GM12801 (cell line): ENCODE measurements around the gene LYPD4.

ENCODE experiments used
- TF ChIP-seq, protein P1 (sequence below): IDR thresholded peaks from one replicate; pipeline ENCODE4 v1.5.1; 2011; ENCODE audit warnings: control low read depth; ENCODE audit not compliant: insufficient read length; ENCODE audit errors: extremely low read depth

The LYPD4 gene

DNA sequence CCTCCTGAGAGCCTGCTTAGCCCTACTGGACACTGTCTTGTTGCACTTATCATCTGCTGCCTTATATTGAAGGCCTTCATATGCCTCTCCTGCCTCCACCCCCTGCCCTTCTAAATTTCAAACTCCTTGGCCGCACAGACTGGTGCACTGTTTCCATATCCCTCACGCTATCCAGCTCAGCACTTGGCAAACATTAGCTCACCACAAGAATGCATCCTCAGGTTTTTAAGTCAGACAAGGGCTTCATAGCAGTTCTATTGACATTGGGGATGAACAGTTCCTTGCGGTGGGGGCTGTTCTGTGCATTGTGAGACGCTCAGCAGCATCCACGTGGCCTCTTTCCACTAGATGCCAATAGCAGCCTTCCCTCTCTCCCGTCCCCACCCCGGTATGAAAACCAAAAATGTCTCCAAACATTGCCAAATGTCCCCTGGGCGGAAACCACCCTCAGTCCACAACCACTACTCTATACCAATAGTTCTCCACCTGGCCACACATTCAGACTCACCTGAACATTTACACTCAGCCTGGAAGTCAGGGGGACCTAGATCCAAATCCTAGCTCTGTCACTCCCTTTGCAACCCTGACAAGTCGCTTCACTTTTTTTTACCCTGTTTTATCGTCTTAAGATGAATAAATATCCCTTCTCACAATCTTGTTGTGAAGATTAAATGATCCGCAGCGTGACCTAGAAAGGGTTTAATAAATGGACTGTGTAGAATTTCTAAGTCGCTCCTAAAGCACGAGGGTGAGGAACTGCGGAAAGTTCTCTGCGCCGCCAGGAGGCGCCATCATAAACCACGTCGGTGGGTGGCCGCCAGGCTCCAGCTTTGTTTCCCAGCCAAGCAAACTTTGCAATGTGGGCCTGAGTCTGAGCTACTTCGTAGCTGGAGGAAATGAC lies 51.7 kb downstream of the LYPD4 start:
- TF ChIP-seq, protein P1, sequence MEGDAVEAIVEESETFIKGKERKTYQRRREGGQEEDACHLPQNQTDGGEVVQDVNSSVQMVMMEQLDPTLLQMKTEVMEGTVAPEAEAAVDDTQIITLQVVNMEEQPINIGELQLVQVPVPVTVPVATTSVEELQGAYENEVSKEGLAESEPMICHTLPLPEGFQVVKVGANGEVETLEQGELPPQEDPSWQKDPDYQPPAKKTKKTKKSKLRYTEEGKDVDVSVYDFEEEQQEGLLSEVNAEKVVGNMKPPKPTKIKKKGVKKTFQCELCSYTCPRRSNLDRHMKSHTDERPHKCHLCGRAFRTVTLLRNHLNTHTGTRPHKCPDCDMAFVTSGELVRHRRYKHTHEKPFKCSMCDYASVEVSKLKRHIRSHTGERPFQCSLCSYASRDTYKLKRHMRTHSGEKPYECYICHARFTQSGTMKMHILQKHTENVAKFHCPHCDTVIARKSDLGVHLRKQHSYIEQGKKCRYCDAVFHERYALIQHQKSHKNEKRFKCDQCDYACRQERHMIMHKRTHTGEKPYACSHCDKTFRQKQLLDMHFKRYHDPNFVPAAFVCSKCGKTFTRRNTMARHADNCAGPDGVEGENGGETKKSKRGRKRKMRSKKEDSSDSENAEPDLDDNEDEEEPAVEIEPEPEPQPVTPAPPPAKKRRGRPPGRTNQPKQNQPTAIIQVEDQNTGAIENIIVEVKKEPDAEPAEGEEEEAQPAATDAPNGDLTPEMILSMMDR = no peak
